Activated CD4-positive, CD25-positive, alpha-beta regulatory T cell treated with anti-CD3 and anti-CD28 coated beads, Interleukin-2, amount 50 U/mL, for 24 hours (primary cell): ENCODE results near the gene LMBRD1.

Source experiments
- ATAC-seq, 2 donors: fragments of 150-1000 bp; cut with Tn5 transposase; one replicate each; pipeline ENCODE4 v1.10.0; 2021; ENCODE audit warnings: mild to moderate bottlenecking in 1 of 2, moderate library complexity in 1 of 2

The LMBRD1 gene

GRCh38 chr6:69630767-69631166 is 166.0 kb downstream of the LMBRD1 start:
- ATAC-seq, result no peak

DNA sequence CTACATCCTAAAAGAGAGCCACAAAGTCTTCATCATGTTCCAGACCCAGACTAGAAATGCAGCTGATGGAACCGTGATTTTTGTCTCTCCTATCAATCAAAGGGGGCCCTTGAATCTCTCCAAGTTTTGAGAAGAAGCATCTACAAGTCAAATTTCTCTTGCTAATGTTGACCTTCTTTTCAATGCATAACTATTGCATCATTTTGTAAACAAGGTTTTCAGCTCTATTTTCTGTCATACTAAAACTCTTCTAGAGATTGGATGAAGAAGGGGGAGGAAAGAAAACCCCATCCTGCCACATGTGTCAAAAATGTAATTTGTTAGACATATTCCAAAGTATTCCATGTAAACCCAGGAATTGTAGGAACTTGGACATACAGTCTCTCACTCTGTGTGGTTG is 169.2 kb downstream of the LMBRD1 start:
- no peak for ATAC-seq

DNA sequence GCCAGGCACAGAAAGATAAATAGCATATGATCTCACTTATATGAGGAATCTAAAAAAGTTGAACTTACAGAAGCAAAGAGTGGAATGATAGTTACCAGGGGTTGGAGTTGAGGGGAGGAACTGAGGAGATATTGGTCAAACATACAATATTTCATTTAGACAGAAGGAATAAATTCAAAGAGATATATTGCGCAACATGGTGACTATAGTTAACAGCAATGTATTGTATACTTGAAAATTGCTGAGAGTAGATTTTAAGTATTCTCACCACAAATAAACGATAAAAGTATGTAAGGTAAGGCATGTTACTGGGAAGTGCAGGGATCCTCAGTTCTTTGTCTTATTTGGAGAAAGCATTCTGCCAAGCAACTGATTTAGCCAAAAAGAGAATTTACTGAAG is 171.9 kb downstream of the LMBRD1 start:
- no peak for ATAC-seq
